ENCODE data around the gene SH2D2A.

Gene SH2D2A

DNA sequence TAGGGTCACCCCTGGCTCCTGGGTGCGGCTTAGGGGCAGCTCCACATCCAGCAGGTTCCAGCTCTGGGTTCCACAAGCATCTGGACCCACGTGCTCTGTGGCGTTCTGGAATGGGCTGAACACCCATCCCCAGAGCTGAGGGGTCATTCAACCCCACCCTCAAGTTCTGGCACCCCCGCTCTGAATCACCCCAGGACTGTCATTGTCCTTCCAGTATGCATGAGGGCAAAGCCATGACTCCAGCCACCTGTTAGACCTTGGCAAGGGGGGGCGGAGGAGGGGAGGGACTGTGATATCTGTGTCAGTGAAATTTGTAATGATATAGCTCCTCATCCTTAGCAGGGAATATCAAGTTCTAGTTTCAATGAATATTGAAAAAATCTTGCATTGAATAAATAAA lies 30.0 kb upstream of the SH2D2A start:
- DNase-seq (ENCODE audit: low read depth) = no peak
- no peak for TF ChIP-seq MYC (IDR thresholded peaks at IDR 0.05; ENCODE audit: low read depth, low read length)
- no peak for TF ChIP-seq POLR2A (IDR thresholded peaks at IDR 0.05; ENCODE audit: extremely low read depth, insufficient read length)
- TF ChIP-seq, protein P1, sequence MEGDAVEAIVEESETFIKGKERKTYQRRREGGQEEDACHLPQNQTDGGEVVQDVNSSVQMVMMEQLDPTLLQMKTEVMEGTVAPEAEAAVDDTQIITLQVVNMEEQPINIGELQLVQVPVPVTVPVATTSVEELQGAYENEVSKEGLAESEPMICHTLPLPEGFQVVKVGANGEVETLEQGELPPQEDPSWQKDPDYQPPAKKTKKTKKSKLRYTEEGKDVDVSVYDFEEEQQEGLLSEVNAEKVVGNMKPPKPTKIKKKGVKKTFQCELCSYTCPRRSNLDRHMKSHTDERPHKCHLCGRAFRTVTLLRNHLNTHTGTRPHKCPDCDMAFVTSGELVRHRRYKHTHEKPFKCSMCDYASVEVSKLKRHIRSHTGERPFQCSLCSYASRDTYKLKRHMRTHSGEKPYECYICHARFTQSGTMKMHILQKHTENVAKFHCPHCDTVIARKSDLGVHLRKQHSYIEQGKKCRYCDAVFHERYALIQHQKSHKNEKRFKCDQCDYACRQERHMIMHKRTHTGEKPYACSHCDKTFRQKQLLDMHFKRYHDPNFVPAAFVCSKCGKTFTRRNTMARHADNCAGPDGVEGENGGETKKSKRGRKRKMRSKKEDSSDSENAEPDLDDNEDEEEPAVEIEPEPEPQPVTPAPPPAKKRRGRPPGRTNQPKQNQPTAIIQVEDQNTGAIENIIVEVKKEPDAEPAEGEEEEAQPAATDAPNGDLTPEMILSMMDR (IDR thresholded peaks at IDR 0.05; ENCODE audit: low read depth, low read length) = no peak
- TF ChIP-seq, protein P2, sequence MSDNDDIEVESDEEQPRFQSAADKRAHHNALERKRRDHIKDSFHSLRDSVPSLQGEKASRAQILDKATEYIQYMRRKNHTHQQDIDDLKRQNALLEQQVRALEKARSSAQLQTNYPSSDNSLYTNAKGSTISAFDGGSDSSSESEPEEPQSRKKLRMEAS (IDR thresholded peaks at IDR 0.05; ENCODE audit: low read depth, low read length) = no peak
- no peak overlapping the region for H3K4me3 ChIP-seq (ENCODE audit: low read depth, low read length)

DNA sequence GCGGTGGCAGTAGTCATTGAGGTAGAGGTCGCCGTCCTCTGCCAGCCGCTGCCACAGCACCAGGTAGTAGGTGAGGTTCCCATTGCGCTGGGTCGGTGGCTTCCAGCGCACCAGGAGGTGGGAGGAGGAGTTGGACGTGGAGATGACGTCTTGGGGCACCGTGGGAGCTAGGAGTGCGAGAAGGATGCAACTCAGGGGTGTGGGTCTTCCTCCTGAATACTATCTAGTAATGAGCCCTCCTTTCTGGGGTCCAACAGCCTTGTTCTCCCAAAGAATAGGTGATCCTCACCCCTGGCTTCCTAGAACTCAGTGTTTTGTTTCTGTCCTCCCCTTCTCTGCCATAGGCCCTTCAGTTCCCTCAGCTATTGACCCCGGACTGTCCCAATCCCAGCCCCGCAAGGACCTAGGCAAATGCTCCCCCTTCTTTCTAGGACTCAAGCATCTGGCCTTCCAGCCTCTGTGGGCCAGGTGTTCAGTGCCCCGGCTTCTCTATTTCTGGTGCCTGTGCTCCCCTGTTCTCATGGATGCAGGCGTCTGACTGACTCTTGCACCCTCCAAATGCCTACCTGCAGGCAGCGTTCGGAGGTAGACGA lies 29.4 kb upstream of the SH2D2A start:
- TF ChIP-seq MYC (IDR thresholded peaks at IDR 0.05; ENCODE audit: low read depth, low read length) (no peak), POLR2A (IDR thresholded peaks at IDR 0.05; ENCODE audit: extremely low read depth, insufficient read length) (no peak)
- TF ChIP-seq, protein P1 (IDR thresholded peaks at IDR 0.05; ENCODE audit: low read depth, low read length) = no peak
- TF ChIP-seq, protein P2 (IDR thresholded peaks at IDR 0.05; ENCODE audit: low read depth, low read length) = no peak
- DNase-seq (ENCODE audit: low read depth) = no peak
- no peak overlapping the region for H3K4me3 ChIP-seq (ENCODE audit: low read depth, low read length)

DNA sequence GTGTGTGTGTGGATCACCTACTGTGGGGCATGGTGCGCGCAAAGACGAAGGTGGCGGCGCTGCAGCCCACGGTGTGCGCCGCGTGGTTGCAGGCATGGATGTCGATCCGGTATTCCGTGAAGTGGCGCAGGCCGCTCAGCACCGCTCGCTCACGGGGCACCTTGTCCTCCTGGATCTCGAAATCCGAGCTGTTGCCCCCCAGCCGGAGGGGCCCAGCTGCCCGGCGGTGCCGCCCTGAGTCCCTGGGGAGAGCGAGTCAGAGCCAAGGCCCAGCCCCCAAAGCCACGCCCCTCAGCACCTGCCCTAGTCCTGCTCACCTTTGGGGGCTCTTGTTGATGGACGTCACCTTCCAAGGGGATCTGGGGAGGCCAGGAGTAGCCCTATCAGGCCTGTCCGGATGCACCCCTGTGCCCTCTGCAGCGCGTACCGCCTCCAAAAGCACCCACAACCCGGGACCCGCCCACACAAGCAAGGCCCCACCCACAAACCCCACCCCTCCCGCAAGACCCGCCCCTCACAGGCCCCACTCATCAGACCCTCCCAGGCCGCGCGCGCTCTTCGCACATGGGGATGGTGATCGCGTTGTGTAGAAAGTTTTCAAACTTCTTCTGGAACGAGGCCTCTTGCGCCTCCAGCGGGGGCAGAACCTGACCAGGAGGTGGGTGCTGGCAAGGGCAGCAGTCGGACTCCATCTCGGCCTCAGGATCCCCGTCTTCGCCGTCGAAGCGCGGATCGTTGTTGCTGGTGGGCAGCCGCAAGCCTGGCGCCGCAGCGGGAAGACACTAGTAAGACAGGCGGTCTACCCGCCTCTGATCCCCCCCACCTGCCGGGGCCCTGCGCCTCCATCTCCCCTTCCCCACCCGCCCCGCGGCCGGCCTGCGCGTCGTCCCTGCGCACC lies 28.7 kb upstream of the SH2D2A start:
- TF ChIP-seq POLR2A (IDR thresholded peaks at IDR 0.05; ENCODE audit: extremely low read depth, insufficient read length) = no peak
- TF ChIP-seq, protein P1 (IDR thresholded peaks at IDR 0.05; ENCODE audit: low read depth, low read length) = no peak
- no peak for DNase-seq (ENCODE audit: low read depth)
- H3K4me3 ChIP-seq (ENCODE audit: low read depth, low read length) = no peak overlapping the region

DNA sequence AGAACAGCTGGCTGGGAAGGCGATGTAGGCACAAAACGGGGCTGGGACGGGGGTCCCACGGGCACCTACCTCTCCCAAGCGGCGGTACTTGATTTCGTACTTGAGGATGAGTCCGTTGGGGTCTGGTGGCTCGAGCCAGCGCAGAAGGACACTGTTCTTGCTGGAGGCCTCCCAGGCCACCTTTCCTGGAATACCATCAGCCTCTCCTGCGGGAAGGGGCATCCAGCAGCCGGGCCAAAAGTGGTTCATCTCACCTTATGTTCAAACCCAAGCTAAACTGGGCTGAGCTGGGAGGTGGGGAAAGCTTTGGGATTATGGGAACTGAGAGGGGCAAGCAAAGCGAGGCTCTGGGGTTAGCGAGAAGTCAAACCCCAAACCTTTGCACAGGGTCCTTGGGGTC lies 28.0 kb upstream of the SH2D2A start:
- TF ChIP-seq POLR2A (IDR thresholded peaks at IDR 0.05; ENCODE audit: extremely low read depth, insufficient read length) = no peak
- H3K4me3 ChIP-seq (ENCODE audit: low read depth, low read length) = no peak overlapping the region
- no peak for DNase-seq (ENCODE audit: low read depth)

DNA sequence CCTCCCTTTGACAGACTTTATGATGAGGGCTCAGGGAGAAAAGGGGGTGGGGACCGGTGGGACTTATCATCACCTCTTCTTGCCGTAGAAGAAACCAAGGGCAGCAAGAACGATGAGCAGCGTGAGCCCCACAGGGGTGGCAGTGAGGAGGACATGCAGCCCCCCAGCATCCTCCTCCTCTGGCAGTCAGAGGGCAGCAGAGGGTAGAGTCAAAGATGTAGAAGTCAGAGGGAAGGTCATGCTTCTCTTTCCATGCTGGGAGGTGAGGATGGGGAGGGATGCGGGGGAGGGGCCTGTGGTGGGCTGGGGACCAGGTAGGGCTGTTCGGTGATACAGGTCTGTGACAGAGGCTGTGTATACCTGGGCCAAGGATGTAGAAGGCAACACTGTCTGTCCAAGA lies 27.5 kb upstream of the SH2D2A start:
- H3K4me3 ChIP-seq (ENCODE audit: low read depth, low read length) = no peak overlapping the region
- TF ChIP-seq, protein P2 (IDR thresholded peaks at IDR 0.05; ENCODE audit: low read depth, low read length) = no peak
- TF ChIP-seq POLR2A (IDR thresholded peaks at IDR 0.05; ENCODE audit: extremely low read depth, insufficient read length) (no peak), MYC (IDR thresholded peaks at IDR 0.05; ENCODE audit: low read depth, low read length) (no peak)
- TF ChIP-seq, protein P1 (IDR thresholded peaks at IDR 0.05; ENCODE audit: low read depth, low read length) = no peak
- no peak for DNase-seq (ENCODE audit: low read depth)

DNA sequence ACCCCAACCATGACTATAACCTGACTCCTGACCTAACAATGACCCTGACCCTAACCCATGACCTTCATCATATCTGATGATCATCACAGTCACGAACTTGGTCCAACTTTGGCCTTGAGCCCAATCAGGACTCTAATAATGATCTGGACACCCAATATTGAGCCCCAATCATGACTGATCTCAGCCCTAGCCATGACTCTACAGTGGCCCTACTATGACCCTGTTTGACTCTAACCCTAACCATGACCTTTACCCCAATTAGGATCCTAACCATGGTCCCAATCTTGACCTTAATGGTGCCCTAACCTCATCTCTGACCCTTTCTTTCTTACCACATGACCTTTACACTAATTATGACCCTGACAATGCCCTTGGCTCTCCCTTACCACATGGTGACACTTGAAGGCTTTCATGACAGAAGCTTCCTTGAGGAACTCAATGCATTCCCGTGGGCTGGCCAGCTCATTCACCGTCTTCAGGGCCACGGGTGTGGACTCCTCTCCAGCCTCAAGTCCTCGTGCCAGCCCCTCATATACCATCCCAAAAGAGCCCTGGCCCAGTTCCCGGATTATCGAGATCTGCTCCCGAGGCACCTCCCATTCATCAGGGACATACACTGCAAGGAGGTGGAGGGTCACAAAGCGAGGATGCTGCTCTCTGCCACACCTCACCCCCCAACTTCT lies 26.1 kb upstream of the SH2D2A start:
- no peak for DNase-seq (ENCODE audit: low read depth)
- TF ChIP-seq, protein P2 (IDR thresholded peaks at IDR 0.05; ENCODE audit: low read depth, low read length) = no peak
- TF ChIP-seq MYC (IDR thresholded peaks at IDR 0.05; ENCODE audit: low read depth, low read length) = no peak
- TF ChIP-seq, protein P1 (IDR thresholded peaks at IDR 0.05; ENCODE audit: low read depth, low read length) = no peak
- no peak for TF ChIP-seq POLR2A (IDR thresholded peaks at IDR 0.05; ENCODE audit: extremely low read depth, insufficient read length)
- H3K4me3 ChIP-seq (ENCODE audit: low read depth, low read length) = no peak overlapping the region

All from NB4 (cell line).